Dermis microvascular lymphatic vessel endothelial cell (primary cell): ENCODE measurements around the gene SMARCD1. TPM values are rescaled to one million over a fixed set of nuclear protein-coding genes. Genes with fewer than 3 reads are reported as not detected.
"Not testable (repeated sequence)": the region's sequence is repeated elsewhere in the genome, so short reads cannot be mapped to it uniquely, and the experiment has no call there.

Source experiments
- DNase-seq, 2 donors: peaks; one replicate each; pipeline versions ENCODE4 v3.0.0 to v3.0.0-alpha.2; 2010; ENCODE audit warnings: low read depth in 2 of 2
- total RNA-seq: library from RNA; depleted of rRNA; stranded (reverse); fragments of >200 nt; gene quantifications from 2 replicates; pipeline ENCODE4 v1.2.1, GENCODE V29; 2014

SMARCD1 gene
- total RNA-seq, 1 donor from 2014 or later = 46.6 TPM

DNA sequence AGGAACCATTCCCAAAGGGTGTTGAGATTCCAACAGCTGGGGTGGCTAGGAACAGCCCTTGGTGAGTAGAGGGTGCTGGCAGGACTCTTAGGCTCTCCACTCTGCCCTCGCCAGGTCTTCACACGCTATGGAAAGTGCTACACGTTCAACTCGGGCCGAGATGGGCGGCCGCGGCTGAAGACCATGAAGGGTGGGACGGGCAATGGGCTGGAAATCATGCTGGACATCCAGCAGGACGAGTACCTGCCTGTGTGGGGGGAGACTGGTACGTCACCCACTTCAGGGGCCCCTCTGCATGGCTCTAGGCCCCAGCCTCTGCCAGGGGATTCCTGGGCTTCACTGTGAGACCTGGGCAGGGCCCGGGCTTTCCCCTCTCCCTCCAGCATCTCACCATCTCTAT, 8.0 kb upstream of the SMARCD1 start:
- DNase-seq = no peak

DNA sequence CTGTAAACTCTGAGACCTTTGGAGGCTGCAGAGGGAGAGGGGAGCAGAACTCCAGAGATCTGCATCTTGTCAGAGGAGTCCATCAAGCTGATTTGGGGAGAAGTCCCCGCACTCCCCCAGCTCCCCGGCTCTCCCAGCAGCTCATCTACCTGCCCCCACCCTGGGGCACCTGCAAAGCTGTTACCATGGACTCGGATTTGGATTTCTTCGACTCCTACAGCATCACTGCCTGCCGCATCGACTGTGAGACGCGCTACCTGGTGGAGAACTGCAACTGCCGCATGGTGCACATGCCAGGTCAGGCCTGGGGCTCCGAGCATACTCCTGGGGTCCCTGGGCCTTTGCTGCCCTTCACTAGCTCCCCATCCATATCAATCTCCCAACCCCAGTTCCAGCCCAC, 6.9 kb upstream of the SMARCD1 start:
- DNase-seq = no peak

DNA sequence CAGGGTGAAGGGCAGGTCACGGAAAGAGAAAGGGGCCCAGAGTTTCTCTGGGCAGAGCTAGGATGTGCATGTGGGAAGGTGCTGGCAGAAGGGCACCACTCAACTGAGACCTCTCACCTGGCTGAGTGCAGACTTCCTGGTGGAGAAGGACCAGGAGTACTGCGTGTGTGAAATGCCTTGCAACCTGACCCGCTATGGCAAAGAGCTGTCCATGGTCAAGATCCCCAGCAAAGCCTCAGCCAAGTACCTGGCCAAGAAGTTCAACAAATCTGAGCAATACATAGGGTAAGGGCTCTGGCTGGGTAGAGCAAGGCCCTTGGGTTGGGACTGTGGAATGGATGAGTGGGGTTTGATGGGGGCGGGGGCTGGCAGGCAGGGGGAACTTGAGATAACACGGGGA, 5.4 kb upstream of the SMARCD1 start:
- no peak for DNase-seq

DNA sequence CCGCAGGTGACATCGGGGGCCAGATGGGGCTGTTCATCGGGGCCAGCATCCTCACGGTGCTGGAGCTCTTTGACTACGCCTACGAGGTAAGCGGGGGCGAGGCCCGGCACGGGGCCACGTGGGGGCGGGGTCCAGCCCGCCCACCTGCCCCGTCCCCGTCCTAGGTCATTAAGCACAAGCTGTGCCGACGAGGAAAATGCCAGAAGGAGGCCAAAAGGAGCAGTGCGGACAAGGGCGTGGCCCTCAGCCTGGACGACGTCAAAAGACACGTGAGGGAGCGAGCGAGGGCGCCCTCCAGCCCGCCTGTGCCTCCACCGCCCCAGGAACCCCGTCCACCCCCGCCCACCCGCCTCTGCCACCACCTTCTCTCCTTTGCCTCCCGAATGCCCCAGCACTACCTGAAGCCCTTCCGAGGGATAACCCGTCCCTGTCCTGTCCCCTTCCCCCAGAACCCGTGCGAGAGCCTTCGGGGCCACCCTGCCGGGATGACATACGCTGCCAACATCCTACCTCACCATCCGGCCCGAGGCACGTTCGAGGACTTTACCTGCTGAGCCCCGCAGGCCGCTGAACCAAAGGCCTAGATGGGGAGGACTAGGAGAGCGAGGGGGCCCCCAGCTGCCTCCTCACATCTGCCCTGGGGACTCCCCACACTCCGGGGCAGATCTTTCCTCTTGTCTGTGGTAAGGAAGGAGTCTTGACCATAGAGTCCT, 3.9 kb upstream of the SMARCD1 start:
- DNase-seq = no peak

DNA sequence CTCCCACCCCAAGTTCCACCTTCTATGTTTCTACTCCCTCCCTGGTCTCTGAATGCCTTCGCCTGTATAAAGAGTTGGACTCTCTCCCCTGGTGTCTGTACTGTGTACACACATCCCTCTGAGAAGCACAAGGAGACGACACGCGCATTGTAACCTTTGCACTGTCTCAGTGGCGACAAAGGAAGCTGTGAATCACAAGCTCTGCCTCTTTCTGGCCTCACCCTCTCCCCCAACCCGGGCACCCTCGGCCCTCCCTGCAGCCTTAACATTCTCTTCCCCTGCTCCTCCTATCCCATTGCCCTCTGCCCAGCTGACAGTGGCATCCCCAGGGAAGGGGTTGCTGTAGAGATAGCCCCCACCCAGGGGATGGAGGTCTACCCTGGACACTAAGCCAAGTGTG, 2.5 kb upstream of the SMARCD1 start:
- DNase-seq = no peak

DNA sequence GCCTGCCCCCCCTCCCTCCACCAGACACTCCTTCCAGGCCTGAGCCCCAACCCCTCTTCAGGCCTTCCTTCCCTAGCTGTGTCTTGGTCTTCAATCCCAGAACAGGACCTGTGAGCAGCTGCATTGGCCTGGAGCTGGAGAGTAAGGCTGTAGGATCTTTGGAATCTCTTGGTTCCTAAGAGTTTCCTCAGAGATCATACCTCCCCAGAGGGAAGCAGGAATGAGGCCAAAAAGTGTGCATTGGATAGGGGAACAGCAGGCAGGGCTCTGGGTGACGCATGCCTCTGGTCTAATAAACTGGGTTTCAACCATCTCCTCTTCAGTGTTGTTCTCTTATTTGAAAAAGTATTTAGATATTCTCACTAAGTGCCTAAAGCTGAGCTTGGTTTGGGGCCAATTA, 1.8 kb upstream of the SMARCD1 start:
- DNase-seq = no peak

DNA sequence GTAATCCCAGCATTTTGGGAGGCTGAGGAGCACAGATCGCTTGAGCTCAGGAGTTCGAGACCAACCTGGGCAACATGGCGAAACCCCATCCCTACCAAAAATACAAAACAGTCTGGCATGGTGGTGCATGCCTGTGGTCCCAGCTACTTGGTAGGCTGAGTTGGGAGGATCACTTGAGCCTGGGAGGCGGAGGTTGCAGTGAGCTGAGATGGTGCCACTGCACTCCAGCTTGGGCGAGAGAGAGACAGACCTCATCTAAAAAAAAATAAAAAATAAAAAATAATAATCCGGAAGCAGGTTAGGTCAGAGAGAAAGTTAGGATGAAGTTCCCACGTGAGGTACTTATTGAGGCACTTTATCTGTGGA, 750 bp upstream of the SMARCD1 start:
- DNase-seq = not testable (repeated sequence)

DNA sequence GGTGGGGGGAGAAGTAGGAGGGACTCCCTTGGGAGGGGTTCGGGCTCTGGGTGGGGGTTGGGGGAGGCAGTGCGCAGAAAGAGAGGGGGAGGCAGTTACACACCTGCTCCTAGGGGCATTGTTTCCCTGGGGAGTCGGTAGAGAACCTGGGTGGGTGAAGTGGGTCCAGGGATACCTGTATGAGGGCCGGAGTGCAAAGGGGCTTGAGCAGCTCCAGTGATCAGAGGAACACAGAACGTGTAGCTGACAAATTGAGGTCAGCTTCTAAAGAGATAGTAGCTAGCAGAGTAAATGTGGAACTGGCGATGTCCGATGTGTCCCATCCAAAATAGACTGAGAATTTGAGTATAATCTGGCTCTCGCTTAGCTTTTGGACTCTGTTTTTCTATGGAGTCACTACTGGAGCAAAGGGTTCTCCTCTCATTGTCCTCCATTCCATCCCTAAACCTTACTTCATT, 502 bp downstream of the SMARCD1 start:
- DNase-seq = no peak

DNA sequence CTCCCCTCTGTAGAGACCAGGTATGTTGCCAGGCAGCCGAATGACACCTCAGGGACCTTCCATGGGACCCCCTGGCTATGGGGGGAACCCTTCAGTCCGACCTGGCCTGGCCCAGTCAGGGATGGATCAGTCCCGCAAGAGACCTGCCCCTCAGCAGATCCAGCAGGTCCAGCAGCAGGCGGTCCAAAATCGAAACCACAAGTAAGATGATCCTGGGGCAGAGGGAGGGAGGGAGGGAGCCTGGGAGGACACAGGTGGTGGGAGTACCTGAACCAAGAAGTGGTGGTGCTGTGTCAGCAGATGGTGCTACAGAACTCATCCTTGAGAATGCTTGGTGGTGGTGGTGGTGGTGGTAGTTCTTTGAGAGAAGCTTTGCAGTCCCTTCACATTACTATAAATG, 1.0 kb downstream of the SMARCD1 start:
- DNase-seq = no peak

DNA sequence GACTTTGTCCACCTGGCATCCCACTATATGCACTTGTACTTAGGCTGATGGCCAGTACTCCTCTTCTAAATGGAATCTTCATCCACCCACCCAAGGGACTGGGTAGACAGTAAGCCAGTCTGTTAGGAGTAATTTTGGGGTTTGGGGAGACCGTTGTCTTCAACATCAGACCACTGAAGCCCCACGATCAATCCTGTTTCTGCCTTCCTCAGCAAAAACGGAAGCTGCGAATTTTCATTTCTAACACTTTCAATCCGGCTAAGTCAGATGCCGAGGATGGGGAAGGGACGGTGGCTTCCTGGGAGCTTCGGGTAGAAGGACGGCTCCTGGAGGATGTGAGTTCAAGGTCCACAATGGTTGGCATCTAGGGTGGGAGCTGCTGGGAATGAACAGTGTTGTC, 2.0 kb downstream of the SMARCD1 start:
- no peak for DNase-seq

DNA sequence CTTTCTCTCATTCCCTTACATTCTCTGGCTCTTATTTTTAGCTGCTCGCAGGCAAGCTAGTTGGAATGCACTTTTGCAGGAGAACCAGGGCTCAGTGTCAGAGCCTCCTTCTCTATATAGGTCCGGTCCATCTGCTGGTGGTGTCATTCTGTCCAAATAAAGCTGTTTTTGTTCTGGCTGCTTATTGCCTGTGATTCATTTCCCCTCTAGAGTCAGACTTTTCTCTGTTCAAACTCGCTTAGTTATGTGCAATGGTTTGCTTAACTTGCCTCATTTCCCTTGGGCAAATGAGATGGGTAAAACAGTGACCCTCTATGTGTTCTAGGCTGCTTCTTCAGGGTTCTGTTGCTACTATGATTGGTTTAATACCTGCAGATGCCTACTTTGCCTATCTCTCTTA, 2.9 kb downstream of the SMARCD1 start:
- DNase-seq = peak; percentile 80 to 94

DNA sequence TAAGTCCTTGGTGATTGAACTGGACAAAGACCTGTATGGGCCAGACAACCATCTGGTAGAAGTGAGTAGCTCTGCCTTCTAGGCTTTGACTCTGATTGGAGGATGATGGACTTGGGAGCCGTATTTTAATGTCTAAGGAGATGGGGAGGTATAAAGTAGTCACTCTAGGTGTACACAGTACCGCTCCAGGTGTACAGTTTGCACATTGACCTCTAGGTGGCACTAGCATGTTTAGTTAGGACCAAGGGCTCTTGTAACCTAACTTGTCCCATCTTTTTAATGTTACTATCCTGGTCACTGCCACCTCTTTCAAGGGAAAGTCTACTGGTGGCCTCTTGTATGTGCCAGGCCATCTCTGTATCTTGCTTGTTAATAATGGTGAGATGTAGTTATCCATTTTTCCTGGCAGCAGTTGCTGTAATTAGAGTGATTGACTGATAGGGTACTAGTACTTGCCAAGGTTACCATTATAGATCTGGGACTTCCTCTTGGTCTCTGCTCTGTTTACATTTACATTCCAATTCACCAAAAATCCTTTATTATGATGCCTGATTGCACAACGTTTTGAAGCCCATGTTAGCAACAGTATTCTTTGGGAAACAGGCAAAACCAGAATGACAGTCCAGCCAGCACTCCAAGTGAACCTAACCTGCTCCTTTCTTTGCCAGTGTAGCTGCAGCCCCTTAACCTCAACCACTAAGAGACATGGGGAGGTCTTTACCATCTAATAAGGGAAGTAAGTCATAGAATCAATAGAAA, 3.6 kb downstream of the SMARCD1 start:
- DNase-seq = peak; percentile 36 to 71

DNA sequence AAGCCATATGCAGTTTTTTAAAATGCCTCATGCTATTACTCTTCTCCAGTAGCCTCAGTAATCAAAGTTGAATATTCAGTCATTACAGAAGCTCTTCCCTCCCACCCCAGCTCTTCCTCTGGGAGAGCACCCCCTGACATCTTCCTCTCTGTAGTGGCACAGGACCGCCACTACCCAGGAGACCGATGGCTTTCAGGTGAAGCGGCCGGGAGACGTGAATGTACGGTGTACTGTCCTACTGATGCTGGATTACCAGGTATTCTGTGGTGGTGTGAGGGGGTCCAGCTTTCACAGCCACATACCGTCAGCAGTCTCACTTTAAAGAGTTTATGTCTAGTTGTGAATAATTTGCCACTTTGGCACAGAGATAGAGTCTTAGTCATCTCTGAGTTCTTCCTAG, 4.6 kb downstream of the SMARCD1 start:
- no peak for DNase-seq

DNA sequence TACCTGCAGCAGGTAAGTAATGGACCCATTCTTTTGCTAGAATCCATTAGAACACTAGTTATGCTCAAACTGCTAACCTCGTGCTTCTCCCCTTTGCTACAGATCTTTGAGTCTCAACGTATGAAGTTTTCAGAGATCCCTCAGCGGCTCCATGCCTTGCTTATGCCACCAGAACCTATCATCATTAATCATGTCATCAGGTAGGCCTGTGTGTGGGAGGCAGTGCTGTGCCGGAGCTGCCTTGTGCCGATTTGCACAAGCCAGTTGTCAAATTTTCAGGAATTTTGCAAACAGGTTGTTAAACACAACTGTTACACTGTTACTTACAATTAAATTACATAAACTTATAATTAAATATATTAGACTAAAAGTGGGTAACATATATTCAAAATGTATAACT, 5.2 kb downstream of the SMARCD1 start:
- no peak for DNase-seq

DNA sequence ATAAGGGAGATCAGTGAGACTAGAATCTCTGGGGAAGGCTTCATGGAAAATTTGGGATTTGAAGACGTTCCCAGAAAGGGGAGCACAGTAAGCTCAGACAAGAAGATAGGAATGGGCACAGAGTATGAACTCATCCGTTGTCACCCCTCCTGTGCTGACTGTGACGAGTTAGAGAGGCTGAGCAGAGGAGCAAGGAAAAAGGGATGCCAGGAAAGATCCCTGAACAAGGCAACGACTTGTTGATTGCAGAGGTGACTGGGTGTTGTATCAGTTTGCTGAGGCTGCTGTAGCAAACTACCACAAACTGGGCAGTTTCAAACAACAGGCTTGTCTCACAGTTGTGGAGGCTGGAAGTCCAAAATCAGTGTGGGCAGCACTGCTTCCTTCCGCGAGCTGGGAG, 12.8 kb downstream of the SMARCD1 start:
- no peak for DNase-seq

DNA sequence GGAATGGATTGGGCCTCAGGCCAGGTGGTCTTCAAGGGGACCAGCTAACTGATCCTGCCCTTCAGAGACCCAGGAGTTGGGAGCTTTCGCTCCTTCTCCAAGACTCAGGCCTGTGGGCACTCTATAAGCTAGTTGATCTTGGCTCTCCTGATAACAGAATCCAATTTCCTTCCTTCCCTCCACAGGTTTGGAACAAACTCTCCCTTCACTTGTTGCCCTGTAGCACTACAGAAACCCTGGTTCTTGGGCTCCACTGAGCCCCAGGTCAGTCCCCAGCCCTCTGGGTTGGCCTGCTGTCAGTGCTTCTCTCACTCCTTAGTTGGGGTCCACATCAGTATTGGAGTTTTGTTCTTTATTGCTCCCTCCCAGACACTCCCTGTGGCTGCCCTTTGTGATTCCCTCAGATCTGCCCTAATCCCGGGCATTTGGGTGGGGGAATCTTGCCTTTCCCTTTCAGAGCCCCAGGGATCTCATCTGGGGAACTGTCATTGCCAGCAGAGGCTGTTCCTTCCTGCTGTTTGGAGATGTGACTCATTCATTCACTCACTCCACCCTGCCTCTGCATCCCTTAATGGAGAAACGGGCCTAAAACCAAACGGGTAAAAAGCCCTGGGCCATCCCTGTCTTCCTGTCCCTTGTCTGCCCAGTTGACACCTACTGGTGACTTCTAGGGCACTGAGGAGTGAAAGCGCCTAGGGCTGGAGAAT, 14.3 kb downstream of the SMARCD1 start:
- DNase-seq = no peak

DNA sequence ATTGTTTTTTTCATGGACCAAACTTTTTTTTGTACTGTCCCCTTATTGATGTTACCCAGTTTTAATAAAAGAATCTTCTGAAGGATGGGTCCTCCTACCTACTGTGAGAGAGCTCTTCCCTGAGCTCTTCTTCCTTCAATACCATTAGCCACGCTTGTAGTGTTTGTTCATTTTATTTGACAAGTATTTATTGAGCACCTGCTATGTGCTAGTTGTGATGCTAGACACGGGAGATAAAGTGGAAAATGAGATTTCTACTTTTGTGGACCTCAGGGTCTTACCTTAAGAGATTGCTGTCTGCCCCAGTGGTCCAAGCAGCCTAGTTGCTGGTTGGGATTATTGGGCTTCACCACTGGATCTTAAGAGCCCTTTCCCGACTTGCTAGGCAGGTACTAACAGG, 15.4 kb downstream of the SMARCD1 start:
- DNase-seq = no peak

DNA sequence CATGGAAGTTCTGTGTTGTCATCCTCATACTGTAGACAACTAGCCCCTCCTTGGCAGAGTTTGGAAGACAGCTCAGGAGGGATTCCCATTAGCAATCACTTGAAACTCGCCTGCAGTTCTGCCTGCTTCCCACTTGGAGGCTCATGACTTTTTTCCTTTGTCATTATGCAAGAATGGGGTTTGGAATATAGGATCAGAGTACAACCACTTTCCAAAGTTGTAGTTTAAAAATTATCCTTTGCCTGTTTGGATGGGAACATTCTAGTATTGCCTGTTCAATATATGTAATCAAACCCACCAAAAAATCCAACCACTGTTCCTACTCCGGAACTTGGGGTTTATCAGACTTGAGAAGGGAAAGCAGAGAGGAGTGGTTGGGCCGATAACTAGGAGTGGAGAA, 16.5 kb downstream of the SMARCD1 start:
- no peak for DNase-seq

DNA sequence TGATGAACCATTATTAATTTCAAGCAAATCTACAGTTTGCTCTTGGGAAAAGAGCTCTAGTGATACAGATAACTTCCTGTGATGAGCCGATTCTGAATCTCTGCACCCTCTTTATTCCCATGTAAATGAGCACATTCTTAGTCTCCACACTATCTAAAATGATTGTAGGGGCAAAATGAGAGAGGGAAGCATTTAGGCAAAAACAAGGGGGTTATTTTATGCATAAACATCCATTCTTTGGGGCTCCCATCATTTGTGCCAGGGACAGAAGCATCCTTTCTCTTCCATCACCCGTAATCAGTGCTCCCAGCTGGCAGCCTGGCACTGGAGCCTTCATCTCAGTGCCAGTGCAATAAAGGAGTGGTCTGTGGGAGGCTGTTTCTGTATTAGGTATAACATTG, 17.0 kb downstream of the SMARCD1 start:
- DNase-seq = no peak

DNA sequence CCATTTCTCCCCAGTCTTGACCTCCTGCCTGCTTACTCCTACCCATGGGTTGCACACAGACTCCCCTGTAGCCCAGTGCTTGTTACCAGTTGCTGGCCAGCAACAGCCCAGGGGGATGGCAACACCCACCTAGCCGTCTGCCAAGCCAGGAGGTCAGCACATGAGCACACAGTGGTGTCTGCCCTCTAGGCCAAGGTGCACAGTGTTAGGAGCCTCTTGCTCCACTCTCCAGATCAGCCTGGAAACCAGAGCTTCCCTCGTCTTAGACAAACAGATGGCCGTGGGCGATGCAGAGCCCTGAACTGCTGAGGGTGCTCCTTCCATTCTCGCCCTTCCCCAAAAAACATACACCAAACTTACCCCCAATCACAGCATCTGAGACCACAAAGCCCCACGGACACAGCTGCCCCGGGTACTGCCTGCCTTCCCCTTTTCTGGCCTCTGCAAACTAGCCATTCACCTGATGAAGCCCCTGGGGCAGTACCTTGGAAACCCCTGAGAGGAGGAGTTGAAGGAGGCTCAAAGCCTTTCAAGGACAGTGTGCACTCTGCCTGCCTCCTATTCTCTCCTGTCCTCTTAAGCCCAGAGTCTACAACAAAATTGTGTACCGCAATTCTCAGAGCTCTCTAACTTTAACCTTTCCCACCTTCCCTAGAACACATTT, 17.6 kb downstream of the SMARCD1 start:
- DNase-seq = no peak

DNA sequence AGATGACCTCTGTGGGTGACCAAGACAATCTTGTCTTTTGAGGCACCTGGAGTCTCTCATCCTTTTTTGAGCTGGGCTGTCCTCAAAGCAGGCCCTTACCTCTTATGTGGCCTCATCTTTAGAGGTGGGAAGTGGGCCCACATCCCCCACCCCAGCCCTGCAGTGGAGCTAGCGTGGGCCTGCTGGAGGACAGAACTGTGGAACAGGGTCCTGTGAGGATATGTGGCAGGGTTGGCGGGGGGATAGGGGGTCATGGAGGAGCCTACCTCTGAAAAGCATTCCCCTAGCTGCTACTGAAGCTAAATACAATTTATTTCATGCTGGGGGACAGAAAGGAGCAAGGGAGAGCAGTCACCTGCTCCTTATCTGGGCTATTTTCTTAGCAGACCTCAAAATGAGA, 18.2 kb downstream of the SMARCD1 start:
- no peak for DNase-seq

DNA sequence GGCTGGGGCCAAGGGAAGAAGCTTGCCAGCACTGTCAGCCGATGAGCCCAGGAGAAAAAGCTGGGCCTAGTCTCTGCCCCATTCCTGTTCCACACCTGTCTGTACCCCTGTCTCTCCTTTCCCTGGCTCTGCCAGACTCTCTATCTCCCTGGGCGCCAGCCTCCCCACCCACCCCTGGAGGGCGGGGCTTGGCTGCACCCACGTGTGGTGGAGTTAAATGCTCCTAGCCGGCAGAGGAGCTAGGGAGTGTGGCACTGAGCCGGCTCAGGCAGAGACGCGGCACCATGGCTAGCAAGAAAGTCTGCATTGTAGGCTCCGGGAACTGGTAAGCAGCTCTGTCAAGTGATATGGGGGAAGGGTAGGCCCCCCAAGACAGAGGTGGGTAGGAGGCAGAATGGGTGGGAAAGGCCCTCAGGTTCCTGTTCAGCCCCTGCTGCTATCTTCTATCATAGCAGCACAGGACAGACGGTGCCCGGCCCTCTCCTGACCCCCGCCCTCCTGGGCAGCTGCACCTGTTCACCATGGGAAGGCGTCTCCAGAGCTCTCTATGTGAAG, 18.7 kb downstream of the SMARCD1 start, which contains the start of gene GPD1:
Gene GPD1 (plus strand): TSS at position 242 of the 555 bp plus-strand sequence. CDS start 43 bp downstream, at position 285.
- DNase-seq = no peak
